Putamen (tissue), 1 donor: ENCODE measurements around the gene IPO4.

Experiments
- DNase-seq: peaks from one replicate; pipeline ENCODE4 v3.0.0-alpha.2; 2016; ENCODE audit warnings: low spot score

Gene IPO4

DNA sequence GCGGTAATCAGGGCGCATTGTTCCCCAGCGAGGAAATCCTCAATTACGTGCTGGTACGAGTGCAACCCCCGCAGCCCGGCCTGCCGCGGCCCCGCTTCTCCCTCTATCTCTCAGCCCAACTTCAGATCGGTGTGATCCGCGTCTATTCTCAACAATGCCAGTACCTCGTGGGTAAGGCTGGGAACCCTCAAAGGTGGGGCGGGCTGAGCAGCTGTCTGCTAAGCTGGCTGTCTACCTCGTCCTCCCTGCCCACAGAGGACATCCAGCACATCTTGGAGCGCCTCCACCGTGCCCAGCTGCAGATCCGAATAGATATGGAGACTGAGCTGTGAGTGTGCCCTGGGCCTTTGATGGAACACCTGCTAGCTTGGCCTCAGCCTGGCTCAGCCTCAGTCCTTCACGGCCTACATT, 15.7 kb downstream of the IPO4 start:
- DNase-seq: no peak

DNA sequence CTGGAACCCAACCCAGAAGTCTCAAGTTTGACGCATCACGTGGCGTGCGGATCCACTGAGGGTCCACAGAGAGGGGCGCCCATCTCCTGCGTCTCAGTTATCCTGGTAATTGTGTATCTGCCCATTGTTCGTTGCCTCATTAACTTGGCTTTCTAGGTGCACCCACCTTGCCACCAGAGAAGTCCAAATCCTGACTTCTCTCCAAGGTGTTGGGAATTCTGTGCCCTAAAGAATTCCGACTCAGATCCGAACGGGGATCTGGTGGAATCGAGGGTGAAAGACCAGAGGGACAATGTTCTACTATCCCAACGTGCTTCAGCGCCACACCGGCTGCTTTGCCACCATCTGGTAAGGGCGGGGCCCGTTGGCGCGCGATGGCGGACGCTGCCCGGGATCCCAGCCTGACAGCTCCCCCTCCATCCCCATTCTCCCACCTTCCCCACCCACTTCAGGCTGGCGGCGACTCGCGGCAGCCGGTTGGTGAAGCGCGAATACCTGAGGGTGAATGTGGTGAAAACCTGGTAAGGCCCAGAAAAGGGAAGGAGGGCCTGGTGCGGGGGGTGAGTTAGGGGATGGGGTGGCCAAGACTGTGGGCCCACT, 16.3 kb downstream of the IPO4 start:
- no peak for DNase-seq

DNA sequence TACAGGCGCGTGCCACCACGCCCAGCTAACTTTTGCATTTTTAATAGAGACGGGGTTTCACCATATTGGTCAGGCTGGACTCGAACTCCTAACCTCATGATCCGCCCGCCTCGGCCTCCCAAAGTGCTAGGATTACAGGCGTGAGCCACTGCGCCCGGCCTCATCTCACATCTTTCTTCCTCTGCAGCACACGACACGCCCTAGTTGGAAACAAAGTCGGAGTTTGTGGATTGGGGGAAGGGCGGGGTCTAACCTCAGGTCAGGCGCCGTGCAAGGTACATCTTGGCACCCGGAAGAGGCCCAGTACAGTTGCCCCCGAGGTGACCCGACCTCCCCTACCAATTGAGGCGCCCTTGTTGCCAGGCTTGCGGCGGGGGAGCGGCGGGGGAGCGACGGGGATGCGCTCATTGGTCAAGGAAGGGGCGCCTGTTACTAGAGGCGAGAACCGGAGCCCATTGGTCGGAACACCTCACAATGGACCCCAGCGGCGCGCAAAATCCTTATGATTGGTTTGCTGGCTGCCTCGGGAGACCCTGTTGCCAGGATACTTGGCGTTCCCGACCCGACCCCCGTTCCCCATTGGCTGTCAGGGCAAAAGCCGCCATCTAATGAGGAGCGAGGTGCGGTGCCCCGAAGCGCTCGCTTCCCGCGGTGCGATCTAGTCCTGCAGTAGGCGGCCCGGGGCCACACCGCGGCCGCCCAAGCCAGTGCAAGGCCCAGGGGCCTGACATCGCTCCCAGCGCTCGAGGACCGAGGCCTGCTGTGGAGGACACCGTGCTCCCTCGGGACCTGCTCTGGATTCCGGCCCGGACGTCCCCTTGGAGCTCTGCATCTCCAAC, 17.0 kb downstream of the IPO4 start, which contains the start of gene REC8:
REC8 (plus strand) TSS at position 659 of the 839 bp plus-strand sequence. CDS start 473 bp downstream, outside the sequence.
- DNase-seq: peak; percentile 94

DNA sequence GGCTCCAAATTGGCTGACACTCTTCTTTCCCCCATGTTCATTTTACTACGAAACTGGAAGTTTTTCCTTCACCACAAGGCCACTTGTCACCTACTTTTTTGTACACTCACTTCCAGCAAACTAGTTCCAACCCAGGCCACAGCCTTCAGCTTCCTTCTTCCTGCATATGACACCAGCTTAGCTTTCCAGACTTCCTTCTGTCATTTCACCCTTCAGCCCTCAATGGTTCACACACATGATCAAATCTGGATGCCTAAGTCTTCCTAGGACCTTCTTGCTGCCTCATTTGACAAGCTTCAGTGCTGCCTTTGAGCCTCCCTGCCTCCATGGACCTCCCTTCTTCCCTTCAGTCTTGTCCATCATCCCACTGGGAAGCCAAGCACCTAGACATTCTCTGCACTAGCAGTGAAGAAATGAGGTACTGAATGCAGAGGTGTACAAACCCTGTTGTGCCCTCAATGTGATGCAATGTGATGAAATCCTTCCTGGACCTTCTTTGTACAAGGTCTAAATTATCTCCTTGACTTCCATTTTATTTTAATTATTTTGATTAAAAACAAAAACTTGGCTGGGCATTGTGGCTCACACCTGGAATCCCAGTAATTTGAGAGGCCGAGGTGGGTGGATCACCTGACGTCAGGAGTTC, 21.0 kb downstream of the IPO4 start:
- DNase-seq: no peak

DNA sequence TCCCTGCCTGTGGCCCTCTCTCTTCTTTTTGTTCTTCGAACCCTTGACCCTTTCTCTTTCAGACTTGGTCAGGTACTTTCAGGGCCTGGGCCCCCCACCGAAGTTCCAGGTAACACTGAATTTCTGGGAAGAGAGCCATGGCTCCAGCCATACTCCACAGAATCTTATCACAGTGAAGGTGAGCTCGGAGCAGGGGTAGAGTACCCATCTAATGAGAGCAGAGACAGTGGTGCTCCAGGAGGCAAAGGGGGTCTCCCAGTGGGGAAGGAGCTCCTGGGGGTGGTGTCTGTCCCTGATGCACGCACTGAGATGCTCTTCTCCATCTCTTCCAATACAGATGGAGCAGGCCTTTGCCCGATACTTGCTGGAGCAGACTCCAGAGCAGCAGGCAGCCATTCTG, 22.8 kb downstream of the IPO4 start:
- DNase-seq: no peak

DNA sequence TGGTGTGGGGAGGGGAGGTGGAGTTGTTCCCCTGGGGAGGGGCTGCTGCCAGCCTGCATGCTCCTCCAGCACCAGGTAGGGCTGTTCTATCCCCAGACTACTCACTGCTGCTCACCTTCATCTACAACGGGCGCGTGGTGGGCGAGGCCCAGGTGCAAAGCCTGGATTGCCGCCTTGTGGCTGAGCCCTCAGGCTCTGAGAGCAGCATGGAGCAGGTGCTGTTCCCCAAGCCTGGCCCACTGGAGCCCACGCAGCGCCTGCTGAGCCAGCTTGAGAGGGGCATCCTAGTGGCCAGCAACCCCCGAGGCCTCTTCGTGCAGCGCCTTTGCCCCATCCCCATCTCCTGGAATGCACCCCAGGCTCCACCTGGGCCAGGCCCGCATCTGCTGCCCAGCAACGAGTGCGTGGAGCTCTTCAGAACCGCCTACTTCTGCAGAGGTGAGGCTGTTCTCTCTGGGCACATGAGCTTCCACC, 24.1 kb downstream of the IPO4 start:
- DNase-seq: no peak

DNA sequence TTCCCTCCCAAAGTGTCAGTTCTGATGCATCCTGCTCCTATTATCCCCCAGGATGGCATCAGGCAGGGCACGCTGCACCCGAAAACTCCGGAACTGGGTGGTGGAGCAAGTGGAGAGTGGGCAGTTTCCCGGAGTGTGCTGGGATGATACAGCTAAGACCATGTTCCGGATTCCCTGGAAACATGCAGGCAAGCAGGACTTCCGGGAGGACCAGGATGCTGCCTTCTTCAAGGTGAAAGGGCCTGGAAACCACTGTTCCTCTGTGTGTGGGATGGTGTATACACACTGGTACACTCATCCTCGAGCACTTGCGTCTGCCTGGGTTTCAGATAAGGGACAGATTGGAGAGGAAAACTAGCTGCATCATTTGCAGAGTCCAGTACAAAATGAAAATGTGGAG, 26.5 kb downstream of the IPO4 start:
- DNase-seq: no peak

DNA sequence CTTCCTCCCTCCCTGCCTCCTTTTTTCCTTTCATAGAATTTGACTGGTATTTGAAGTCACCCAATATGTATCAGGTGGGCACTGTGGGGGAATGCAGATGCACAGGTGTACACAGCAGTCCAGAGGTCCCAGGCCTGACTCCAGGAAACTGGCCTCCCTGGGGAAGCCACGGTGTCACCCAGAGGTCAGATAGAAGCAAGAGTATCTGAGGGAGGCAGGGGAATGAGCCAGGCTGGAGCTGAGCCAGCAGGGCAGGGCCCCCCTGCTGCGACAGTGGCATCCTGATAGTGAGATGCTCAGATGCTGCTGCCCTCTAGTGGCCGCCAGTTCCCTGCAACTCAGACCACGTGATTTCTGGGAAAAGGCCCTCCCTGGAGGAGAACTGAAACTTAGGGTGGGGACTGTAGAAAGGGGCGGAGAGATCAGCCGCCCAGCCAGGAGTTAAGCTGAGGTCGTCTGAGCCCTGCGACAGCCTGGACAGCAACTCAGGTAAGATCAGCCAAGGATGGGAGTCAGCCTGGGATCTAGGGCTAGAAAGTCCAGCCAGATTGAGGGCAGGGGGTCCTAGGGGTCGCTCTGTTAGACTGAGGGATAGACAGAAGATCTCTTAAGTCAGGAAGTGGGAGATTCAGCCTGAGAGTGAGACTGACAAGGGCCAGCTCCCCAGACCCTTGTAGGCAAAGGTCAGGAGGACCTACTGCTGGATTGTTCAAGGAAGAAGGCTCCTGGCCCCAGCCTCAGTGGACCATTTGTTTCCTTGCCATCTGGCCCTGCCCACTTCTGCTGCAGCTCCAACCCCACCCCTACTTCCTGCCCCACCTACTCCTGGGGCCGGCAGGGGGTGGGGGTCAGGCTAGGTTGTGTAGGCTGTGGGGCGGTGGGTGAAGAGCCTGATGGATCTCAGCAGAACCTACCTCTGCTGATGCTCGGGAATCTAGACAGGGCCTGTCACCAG, 27.5 kb downstream of the IPO4 start, which contains the start of gene IRF9:
IRF9 (plus strand) TSS at position 416 of the 955 bp plus-strand sequence. CDS start 880 bp downstream, outside the sequence.
- peak; percentile 95 for DNase-seq

DNA sequence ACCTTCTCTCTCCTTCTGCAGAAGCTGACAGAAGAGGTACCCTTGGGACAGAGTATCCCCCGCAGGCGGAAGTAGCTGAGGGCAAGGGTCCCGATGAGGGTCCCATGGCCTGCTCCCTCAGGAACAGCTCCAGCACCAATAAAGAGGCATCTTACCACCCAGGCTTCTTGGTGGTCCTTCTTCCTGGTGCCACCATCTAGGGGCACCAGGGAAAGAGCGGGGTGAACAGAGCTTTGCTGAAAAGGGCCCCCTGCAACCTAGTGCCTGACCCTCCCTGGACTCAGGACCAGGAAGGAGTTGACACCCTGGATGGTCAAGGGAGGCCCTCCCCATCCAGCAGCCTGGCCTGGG, 28.1 kb downstream of the IPO4 start:
- DNase-seq: no peak

DNA sequence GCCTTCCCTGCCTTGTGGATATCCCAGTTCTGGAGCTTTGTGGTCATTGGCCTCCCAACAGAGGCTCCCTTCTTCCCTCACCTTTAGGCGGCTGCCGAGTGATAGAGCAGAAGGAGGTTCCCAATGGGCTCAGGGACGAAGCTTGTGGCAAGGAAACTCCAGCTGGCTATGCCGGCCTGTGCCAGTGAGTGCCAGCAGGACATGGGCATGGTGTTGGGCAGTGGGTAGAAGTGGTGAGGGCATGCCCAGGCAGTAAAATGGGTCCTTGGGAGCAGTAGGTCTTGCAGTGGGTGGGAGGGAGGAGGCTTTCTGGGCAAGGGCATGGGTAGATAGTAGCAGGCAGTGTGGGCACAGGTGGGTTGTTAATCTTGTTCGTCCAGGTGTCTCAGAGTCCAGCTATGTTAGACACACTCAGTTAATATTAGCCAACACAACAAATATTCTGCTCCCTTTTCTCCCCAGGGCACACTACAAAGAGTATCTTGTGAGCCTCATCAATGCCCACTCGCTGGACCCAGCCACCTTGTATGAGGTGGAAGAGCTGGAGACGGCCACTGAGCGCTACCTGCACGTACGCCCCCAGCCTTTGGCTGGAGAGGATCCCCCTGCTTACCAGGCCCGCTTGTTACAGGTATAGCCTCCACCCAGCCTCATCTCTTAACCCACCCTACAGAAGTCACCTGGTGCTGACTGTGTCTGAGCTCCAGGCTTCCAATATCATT, 28.7 kb downstream of the IPO4 start:
- DNase-seq: no peak

DNA sequence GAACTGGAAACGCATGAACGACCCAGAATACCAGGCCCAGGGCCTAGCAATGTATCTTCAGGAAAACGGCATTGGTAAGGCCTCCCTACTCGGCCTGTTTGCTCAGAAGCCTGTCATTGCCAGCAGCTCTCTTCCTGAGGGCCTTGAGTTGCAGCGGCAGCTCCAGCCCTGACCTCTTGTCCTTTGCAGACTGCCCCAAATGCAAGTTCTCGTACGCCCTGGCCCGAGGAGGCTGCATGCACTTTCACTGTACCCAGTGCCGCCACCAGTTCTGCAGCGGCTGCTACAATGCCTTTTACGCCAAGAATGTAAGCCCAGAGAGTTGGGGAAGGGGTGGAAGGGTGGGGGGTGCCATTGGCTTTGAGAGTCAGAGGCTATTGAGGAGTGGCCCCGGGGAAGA, 31.3 kb downstream of the IPO4 start:
- DNase-seq: no peak

DNA sequence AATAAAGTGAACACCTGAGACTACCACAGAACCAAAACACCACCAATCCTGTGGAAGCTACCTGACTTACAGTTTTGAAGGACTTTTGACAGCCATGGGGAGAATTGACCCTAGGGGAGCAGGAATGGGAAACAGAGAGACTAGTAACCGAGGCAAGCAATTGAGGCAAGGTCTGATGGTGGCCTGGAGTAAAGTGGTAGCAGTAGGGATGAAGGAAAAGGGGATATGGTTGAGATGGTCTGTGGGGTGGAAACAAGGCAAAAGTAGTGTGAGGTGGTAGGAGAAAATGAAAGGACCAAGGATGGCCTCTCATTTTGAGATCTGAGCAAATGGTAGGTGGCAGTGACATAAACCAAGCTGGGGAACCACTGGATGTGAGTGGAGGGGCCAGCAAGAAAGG, 31.8 kb downstream of the IPO4 start:
- DNase-seq: no peak

DNA sequence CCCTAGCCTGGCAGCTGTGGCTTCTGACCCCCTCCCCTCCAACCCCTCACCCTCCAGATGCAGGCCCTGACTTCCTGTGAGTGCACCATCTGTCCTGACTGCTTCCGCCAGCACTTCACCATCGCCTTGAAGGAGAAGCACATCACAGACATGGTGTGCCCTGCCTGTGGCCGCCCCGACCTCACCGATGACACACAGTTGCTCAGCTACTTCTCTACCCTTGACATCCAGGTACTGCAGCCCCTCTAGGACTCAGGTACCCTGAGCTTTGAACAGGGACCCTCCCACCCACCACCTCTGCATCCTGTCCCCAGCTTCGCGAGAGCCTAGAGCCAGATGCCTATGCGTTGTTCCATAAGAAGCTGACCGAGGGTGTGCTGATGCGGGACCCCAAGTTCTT, 33.5 kb downstream of the IPO4 start:
- no peak for DNase-seq

DNA sequence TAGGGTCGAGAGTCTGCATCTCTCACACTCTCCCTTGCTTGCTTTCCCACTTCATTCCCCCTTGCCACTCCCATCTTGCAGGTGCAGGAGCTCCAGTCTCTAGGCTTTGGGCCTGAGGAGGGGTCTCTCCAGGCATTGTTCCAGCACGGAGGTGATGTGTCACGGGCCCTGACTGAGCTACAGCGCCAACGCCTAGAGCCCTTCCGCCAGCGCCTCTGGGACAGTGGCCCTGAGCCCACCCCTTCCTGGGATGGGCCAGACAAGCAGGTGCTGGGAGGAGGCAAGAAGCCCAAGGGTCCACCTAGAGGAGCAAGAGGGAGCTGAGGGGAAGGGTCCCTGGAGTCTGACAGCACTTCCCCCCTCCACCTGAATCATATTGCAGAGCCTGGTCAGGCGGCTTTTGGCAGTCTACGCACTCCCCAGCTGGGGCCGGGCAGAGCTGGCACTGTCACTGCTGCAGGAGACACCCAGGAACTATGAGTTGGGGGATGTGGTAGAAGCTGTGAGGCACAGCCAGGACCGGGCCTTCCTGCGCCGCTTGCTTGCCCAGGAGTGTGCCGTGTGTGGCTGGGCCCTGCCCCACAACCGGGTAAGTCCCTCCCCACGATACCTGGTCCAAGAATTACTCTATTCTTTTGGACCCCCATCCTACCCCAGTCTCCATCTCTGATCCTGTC, 37.1 kb downstream of the IPO4 start:
- DNase-seq: no peak

DNA sequence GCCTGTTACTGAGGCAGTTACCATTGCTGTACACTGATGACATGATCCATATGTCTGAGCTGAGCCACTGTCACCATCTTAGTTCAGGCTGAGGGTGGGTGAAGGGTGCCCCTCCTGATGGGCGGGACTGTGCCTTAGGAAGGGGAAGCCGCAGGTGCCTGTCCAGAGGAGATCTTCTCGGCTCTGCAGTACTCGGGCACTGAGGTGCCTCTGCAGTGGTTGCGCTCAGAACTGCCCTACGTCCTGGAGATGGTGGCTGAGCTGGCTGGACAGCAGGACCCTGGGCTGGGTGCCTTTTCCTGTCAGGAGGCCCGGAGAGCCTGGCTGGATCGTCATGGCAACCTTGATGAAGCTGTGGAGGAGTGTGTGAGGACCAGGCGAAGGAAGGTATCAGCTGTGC, 37.6 kb downstream of the IPO4 start:
- DNase-seq: no peak

DNA sequence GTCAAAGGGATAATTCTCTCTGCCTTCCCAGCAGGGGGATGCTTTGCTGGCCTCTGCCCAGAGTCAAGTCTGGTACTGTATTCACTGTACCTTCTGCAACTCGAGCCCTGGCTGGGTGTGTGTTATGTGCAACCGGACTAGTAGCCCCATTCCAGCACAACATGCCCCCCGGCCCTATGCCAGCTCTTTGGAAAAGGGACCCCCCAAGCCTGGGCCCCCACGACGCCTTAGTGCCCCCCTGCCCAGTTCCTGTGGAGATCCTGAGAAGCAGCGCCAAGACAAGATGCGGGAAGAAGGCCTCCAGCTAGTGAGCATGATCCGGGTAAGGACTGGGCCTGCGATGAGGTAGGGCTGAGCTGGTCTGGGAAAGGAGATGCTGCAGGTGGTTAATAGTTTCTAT, 38.0 kb downstream of the IPO4 start:
- DNase-seq: no peak

DNA sequence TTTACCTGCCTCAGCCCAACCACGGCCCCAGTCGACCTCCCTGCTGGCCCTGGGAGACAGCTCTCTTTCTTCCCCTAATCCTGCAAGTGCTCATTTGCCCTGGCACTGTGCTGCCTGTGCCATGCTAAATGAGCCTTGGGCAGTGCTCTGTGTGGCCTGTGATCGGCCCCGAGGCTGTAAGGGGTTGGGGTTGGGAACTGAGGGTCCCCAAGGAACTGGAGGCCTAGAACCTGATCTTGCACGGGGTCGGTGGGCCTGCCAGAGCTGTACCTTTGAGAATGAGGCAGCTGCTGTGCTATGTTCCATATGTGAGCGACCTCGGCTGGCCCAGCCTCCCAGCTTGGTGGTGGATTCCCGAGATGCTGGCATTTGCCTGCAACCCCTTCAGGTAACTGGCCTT, 38.6 kb downstream of the IPO4 start:
- DNase-seq: no peak

DNA sequence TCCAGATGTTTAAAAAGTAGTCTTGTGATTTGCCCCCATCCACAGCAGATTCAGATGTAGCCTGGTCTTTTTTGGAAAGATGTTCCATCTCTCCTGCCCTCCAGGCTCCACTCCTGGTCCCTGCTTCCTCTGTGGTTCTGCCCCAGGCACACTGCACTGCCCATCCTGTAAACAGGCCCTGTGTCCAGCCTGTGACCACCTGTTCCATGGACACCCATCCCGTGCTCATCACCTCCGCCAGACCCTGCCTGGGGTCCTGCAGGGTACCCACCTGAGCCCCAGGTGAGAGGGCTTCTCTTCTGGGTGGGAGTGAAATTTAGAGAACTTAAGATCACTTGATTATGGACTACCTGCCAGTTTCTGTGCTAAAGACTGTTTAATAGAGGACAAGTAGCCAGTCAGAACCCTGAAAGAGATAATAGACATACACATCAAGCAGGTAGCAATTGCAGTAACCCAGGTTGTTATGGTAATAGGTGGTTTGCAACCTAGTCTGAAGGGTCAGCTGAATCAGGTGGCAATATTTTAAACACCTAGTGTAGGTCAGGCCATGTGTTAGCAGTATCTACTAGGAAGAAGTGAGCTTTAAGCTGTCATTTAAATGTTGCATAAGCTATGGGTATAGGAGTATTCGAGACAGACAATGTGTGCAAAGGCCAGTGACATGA, 39.2 kb downstream of the IPO4 start:
- no peak for DNase-seq

DNA sequence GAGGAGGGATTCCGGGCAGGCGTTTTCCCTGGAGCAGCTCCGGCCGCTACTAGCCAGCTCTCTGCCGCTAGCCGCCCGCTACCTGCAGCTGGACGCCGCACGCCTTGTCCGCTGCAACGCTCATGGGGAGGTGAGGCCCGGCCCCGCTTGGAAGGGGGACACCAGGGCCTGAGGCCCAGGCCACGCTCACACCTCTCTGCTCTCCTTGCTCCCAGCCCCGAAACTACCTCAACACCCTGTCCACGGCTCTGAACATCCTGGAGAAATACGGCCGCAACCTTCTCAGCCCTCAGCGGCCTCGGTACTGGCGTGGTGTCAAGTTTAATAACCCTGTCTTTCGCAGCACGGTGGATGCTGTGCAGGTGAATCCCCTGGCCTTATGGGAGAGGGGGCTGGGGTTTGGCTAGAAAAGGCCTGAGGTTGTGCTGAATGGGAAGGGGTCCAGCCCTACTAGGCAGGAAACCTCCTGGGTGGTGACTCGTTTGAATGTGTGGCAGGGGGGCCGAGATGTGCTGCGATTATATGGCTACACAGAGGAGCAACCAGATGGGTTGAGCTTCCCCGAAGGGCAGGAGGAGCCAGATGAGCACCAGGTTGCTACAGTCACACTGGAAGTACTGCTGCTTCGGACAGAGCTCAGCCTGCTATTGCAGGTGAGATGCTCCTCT, 40.7 kb downstream of the IPO4 start:
- no peak for DNase-seq
